Myometrial cell (primary cell): ENCODE data around the gene MAIP1. TPM values are rescaled to one million over a fixed set of nuclear protein-coding genes. Genes with fewer than 3 reads are reported as not detected.

Experiments
- total RNA-seq: library from RNA; depleted of rRNA; stranded (reverse); fragments of >200 nt; gene quantifications from 2 replicates; pipeline ENCODE4 v1.2.3, GENCODE V29; 2015

MAIP1 gene, protein sequence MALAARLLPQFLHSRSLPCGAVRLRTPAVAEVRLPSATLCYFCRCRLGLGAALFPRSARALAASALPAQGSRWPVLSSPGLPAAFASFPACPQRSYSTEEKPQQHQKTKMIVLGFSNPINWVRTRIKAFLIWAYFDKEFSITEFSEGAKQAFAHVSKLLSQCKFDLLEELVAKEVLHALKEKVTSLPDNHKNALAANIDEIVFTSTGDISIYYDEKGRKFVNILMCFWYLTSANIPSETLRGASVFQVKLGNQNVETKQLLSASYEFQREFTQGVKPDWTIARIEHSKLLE
- 32.3 and 42.0 TPM in 2 replicates for total RNA-seq

DNA sequence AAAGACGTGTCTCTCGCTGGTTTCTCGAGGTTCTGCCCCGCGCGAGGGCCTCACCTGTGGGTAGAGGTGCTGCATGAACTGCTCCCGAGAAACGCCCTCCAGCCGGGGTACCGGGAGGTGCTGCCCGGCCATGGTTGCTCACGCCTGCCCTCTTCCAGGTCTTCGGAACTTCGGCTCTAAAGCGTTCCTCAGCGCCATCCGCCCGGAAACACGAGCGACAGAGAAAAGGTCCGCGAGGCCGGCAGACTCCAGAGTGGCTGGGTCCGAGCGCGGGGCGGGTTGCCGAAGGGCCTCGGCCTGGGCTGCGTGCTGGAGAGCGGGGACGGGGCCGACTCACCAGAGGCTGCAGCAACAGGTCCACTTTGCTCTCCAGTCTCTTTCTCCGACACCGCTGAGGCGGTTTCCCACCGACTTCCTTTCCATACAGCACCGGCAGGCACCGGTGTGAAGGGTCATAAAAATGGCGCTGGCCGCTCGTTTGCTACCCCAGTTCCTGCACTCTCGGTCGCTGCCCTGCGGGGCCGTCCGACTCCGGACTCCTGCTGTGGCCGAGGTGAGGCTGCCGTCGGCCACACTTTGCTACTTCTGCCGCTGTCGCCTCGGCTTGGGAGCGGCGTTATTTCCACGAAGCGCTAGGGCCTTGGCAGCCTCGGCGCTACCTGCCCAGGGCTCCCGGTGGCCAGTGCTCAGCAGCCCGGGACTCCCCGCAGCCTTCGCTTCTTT lies at the start of gene MAIP1, which contains the start of gene TYW5:
Gene MAIP1, plus strand, starts transcription at position 244 of the 723 bp plus-strand sequence. Its CDS starts 217 bp downstream, at position 461.
Gene TYW5, minus strand, starts transcription at position 153 of the 723 bp plus-strand sequence. Its CDS starts 21 bp downstream, at position 132.

DNA sequence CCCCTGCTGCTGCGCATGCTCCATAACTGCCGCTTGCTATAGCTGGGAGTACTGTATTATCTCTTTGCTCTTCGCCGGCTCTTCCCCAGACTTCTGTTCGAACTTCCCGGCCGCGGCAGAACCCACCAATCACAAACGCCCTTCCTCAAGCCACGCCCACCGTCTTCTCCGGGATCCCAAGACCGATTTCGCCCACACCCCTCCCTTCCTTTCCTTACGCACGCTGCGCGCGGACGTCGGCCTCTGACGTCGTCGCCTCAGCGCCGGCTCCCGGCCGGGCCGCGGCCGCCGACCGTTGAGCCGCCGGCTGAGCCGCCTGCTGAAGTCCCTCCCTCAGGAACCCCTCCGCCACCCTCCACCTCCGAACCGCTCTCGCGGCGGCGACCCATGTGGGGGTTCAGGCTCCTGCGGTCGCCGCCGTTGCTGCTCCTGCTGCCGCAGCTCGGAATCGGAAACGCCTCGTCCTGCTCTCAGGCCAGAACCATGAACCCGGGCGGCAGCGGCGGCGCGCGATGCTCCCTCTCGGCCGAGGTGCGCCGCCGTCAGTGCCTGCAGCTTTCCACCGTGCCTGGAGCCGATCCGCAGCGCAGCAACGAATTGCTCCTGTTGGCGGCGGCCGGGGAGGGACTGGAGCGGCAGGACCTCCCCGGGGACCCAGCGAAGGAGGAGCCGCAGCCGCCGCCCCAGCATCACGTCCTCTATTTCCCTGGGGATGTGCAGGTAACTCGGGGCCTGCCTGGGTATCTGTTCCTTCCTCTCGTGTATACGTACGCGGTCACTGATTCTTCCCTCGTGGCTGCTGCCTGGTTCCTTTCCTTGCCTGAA lies 44.1 kb upstream of the MAIP1 start, which contains the start of gene C2orf69:
Gene C2orf69, plus strand, starts transcription at position 242 of the 825 bp plus-strand sequence. Its CDS starts 146 bp downstream, at position 388.

Other genes with a start within 250 kb of the MAIP1 start
- gene FTCDNL1, start 104.4 kb upstream of the MAIP1 start, total RNA-seq: 0.18 and 0.58 TPM in 2 replicates
- gene C2orf69, start 44.3 kb upstream of the MAIP1 start, total RNA-seq: 11.2 and 12.7 TPM in 2 replicates
- 3.2 and 3.5 TPM in 2 replicates for gene TYW5, start 91 bp upstream of the MAIP1 start, total RNA-seq